ENCODE results near the gene DHRS2.
A peak's percentile ranks its signal among the peaks of the same experiment; 100 is the strongest.

Gene DHRS2

DNA sequence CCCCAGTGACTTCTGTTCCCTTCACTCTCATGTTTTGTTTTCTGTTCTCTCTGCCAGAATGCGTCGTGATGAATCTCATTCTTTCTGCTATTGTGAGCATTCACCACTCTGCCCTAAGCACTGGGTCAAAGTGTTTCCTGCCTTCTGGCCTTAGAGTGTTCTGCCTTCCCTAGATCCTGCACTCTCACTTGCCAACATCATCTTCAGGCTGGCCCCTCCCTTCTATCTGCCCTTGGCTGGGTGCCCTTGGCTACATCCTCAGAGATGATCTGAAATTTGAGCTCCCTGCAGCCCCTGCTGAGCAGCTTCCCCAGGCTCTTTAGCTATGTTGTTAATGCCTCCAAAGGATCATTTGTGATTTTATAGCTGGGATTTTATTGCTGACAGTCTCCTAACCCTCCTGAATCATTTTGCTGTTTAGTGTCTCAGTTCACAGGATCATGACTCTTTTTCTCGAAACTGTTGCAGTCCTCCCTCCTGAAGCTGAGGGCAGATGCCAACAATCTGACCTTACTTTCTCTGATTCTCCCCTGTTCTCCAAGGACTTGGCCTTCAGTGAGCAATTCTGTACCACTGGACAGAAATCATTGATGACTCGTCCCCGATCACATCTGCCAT is 4.5 kb downstream of the DHRS2 start:
- no peak overlapping the region for H3K4me3 ChIP-seq (ENCODE audit: low read length)

DNA sequence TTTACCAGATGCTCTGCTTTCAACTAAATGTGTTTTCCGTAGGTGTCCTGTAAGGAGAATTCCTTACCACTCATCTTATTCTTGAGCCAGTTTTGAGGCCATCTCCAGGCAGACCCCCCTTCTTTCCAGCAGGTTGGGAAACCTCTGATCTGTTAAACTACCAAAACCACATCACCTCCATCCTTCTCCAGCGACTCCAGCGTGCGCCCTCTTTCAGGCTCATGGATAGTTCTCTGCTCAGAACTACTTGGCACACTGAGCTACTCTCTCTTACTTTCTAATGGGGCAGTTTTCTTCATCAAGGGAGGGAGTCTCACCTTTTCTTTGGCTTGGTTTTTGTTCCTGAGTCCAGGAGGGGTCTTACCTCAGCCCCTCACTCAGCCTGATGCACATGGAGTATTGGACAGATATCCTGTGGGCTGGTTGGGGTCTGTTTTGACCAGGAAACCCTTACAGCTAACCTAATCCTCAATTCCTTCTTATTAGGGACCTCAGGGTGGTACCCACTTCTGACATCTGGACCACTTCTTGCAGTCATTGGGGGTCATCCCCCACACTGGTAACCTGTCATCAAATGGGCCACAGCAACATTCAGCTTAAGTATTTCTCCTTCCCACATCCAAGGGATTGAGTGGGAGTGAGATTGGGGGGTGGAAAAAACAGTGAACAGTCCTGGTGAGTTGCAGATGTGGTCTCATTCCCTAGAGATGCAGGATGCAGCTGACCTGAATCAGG is 5.2 kb downstream of the DHRS2 start:
- H3K4me2 ChIP-seq (ENCODE audit: low read length): no peak overlapping the region
- no peak overlapping the region for H2AK5ac ChIP-seq (ENCODE audit: low read length)
- no peak overlapping the region for H3K4ac ChIP-seq (ENCODE audit: low read depth, low read length)
- H3K56ac ChIP-seq (ENCODE audit: low read length): no peak overlapping the region
- peaks cover 6% of the 10 kb centered on the region for H3K4me1 ChIP-seq (ENCODE audit: control insufficient read depth, low read depth, low read length)
- no peaks in the 10 kb centered on the region for H3K79me2 ChIP-seq (ENCODE audit: control insufficient read depth, insufficient read depth, low read length)
- H3K23ac ChIP-seq (ENCODE audit: low read length): no peak overlapping the region
- H3K18ac ChIP-seq (ENCODE audit: low read length): no peak overlapping the region
- DNase-seq: no peak
- H3K4me3 ChIP-seq (ENCODE audit: low read length): no peak overlapping the region
- H4K5ac ChIP-seq (ENCODE audit: low read length): no peak overlapping the region
- H2BK120ac ChIP-seq (ENCODE audit: low read depth, low read length): no peak overlapping the region
- H3K79me1 ChIP-seq (ENCODE audit: low read length): no peaks in the 10 kb centered on the region
- H4K8ac ChIP-seq (ENCODE audit: low read depth, low read length): no peak overlapping the region
- H3K27me3 ChIP-seq (ENCODE audit: insufficient read depth, low read length, poor library complexity): no peaks in the 10 kb centered on the region
- no peak overlapping the region for H3K9ac ChIP-seq (ENCODE audit: low read length)
- no peak overlapping the region for H2BK5ac ChIP-seq (ENCODE audit: low read length)
- WGBS (ENCODE audit: extremely low coverage, insufficient coverage, low lambda C conversion rate): no CpG with 5 or more reads among the region's 4 CpGs
- H2BK15ac ChIP-seq (replicated peaks; ENCODE audit: low read depth): no peak overlapping the region
- H3K27ac ChIP-seq (ENCODE audit: low read depth, low read length): no peak overlapping the region
- no peaks in the 10 kb centered on the region for H3K36me3 ChIP-seq (ENCODE audit: control insufficient read depth, insufficient read depth, low read length)

More for the DNA sequence above, 4.5 kb downstream of the DHRS2 start:
- H2BK120ac ChIP-seq (ENCODE audit: low read depth, low read length): no peak overlapping the region
- H4K8ac ChIP-seq (ENCODE audit: low read depth, low read length): no peak overlapping the region
- no peaks in the 10 kb centered on the region for H3K79me2 ChIP-seq (ENCODE audit: control insufficient read depth, insufficient read depth, low read length)
- peak overlapping the region; percentile 11 for H3K56ac ChIP-seq (ENCODE audit: low read length)
- no peak overlapping the region for H3K27ac ChIP-seq (ENCODE audit: low read depth, low read length)
- peaks cover 6% of the 10 kb centered on the region for H3K4me1 ChIP-seq (ENCODE audit: control insufficient read depth, low read depth, low read length)
- no peak overlapping the region for H3K9ac ChIP-seq (ENCODE audit: low read length)
- H3K27me3 ChIP-seq (ENCODE audit: insufficient read depth, low read length, poor library complexity): no peaks in the 10 kb centered on the region
- DNase-seq: peak; percentile 43
- H2BK15ac ChIP-seq (replicated peaks; ENCODE audit: low read depth): no peak overlapping the region
- no peak overlapping the region for H2BK5ac ChIP-seq (ENCODE audit: low read length)
- H3K79me1 ChIP-seq (ENCODE audit: low read length): no peaks in the 10 kb centered on the region
- no peak overlapping the region for H2AK5ac ChIP-seq (ENCODE audit: low read length)
- H3K36me3 ChIP-seq (ENCODE audit: control insufficient read depth, insufficient read depth, low read length): no peaks in the 10 kb centered on the region
- H3K23ac ChIP-seq (ENCODE audit: low read length): no peak overlapping the region
- no peak overlapping the region for H3K4ac ChIP-seq (ENCODE audit: low read depth, low read length)
- H4K5ac ChIP-seq (ENCODE audit: low read length): no peak overlapping the region
- no peak overlapping the region for H3K18ac ChIP-seq (ENCODE audit: low read length)
- no CpG with 5 or more reads among the region's 5 CpGs for WGBS (ENCODE audit: extremely low coverage, insufficient coverage, low lambda C conversion rate)
- H3K4me2 ChIP-seq (ENCODE audit: low read length): no peak overlapping the region

DNA sequence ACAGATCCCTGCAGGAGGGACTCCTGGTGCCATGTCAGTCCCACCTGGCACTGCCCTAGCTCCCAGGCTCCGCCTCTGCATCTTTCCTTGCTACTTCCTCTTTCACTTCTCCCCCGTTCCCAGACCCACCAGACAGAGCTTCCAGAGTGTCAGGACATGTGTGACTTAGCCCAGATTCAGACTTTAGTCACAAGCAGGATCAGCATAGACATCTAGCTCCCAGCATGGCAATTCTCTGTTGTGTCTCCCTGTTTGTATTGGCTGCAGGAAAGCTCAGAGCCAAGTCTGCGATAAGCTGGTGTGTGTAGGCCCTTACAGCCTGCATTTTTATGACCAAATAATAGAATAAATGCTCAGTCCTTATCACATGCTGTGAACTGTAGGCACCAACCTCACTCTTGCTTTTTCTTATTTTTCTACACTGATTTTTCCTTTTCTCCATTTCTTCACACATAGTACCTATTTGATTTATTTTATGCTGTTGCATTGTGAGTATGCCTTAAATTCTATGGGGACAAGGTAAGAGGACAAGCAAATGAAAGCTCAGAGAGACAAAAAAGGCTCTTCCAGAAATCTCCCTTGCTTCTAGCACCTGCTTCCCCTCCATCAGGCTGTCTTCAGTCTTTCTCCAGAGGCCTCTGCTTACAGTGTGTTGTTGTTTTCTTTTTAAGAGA is 5.9 kb downstream of the DHRS2 start:
- no peak for DNase-seq
- no CpG with 5 or more reads among the region's 3 CpGs for WGBS (ENCODE audit: extremely low coverage, insufficient coverage, low lambda C conversion rate)
- Histone ChIP-seq H3K27ac (ENCODE audit: low read depth, low read length) (no peak overlapping the region), H2AK5ac (ENCODE audit: low read length) (no peak overlapping the region), H3K9ac (ENCODE audit: low read length) (no peak overlapping the region), H3K18ac (ENCODE audit: low read length) (no peak overlapping the region), H4K5ac (ENCODE audit: low read length) (no peak overlapping the region), H3K27me3 (ENCODE audit: insufficient read depth, low read length, poor library complexity) (no peaks in the 10 kb centered on the region), H4K8ac (ENCODE audit: low read depth, low read length) (no peak overlapping the region), H3K4ac (ENCODE audit: low read depth, low read length) (no peak overlapping the region), H2BK5ac (ENCODE audit: low read length) (no peak overlapping the region), H3K79me1 (ENCODE audit: low read length) (no peaks in the 10 kb centered on the region), H3K56ac (ENCODE audit: low read length) (no peak overlapping the region), H3K23ac (ENCODE audit: low read length) (no peak overlapping the region), H3K4me3 (ENCODE audit: low read length) (no peak overlapping the region), H3K4me1 (ENCODE audit: control insufficient read depth, low read depth, low read length) (peaks cover 6% of the 10 kb centered on the region), H2BK120ac (ENCODE audit: low read depth, low read length) (no peak overlapping the region), H2BK15ac (replicated peaks; ENCODE audit: low read depth) (no peak overlapping the region), H3K4me2 (ENCODE audit: low read length) (no peak overlapping the region), H3K79me2 (ENCODE audit: control insufficient read depth, insufficient read depth, low read length) (no peaks in the 10 kb centered on the region), H3K36me3 (ENCODE audit: control insufficient read depth, insufficient read depth, low read length) (no peaks in the 10 kb centered on the region)

DNA sequence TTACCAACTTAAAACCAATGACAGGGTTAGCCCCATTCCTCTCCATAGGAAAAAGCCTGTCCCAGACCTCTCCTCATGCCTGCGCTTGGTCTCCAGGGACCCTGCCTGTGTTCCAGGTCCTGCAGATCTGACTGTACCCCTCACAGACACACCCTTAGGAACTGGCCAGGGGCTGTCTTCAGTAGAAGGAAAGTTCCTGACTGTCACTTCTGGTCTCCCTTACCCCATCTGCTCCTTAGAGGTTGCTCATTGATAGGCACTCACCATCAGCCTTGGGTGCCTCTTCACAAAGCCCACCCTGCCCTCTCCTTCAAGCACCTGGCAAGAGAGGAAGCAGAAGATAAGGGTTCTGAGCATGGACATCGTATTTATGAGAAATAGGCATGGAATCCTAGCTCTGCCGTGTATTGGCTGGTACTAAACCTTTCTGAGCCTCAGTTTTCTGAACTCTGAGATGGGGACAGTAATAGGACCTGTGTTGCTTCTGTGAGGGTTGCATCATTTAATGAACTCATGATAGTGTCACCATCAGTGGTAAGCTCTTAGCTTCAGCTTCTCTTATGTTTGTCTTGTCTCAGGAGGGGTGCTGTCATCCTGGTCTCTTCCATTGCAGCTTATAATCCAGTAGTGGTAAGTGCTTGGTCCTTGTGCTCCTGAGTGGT is 7.5 kb downstream of the DHRS2 start:
- Histone ChIP-seq H3K36me3 (ENCODE audit: control insufficient read depth, insufficient read depth, low read length) (no peaks in the 10 kb centered on the region), H2BK15ac (replicated peaks; ENCODE audit: low read depth) (no peak overlapping the region), H3K27me3 (ENCODE audit: insufficient read depth, low read length, poor library complexity) (no peaks in the 10 kb centered on the region), H2AK5ac (ENCODE audit: low read length) (no peak overlapping the region), H4K8ac (ENCODE audit: low read depth, low read length) (no peak overlapping the region), H3K4ac (ENCODE audit: low read depth, low read length) (no peak overlapping the region), H3K9ac (ENCODE audit: low read length) (no peak overlapping the region), H3K4me3 (ENCODE audit: low read length) (no peak overlapping the region), H3K23ac (ENCODE audit: low read length) (no peak overlapping the region), H2BK120ac (ENCODE audit: low read depth, low read length) (no peak overlapping the region), H3K79me1 (ENCODE audit: low read length) (no peaks in the 10 kb centered on the region), H3K79me2 (ENCODE audit: control insufficient read depth, insufficient read depth, low read length) (no peaks in the 10 kb centered on the region), H3K4me1 (ENCODE audit: control insufficient read depth, low read depth, low read length) (peaks cover 6% of the 10 kb centered on the region), H2BK5ac (ENCODE audit: low read length) (no peak overlapping the region), H3K18ac (ENCODE audit: low read length) (no peak overlapping the region), H3K27ac (ENCODE audit: low read depth, low read length) (no peak overlapping the region), H3K4me2 (ENCODE audit: low read length) (no peak overlapping the region), H3K56ac (ENCODE audit: low read length) (no peak overlapping the region), H4K5ac (ENCODE audit: low read length) (no peak overlapping the region)
- no peak for DNase-seq
- no CpG with 5 or more reads among the region's 3 CpGs for WGBS (ENCODE audit: extremely low coverage, insufficient coverage, low lambda C conversion rate)

DNA sequence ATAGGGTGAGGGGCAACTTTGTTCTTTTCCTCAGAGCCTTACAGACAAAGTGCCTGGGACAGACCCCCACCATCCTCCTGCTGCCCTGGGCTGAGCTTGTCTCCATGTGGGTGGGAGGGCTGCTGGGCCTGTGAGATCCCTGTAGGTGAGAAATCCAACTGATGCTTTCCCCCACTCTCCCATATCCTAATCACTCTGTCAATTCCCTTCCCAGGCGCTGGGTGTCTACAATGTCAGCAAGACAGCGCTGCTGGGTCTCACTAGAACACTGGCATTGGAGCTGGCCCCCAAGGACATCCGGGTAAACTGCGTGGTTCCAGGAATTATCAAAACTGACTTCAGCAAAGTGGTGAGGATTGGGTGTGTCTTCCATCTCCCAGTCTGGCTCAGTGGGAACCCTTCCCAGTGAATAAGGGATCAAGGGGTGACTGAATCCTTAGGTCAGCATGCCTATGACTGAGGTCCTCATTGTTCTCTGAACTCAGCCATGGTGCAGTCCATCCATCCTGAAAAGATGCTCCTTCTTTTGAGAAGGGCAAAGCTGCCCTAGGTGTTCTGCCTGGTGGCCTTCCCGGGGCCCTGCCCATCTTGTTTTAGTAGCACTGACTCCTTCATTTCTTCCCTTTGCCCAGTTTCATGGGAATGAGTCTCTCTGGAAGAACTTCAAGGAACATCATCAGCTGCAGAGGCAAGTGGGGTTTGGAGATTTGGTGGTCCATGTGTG is 8.2 kb downstream of the DHRS2 start:
- Histone ChIP-seq H3K36me3 (ENCODE audit: control insufficient read depth, insufficient read depth, low read length) (no peaks in the 10 kb centered on the region), H4K8ac (ENCODE audit: low read depth, low read length) (no peak overlapping the region), H4K5ac (ENCODE audit: low read length) (no peak overlapping the region), H3K23ac (ENCODE audit: low read length) (no peak overlapping the region), H3K79me2 (ENCODE audit: control insufficient read depth, insufficient read depth, low read length) (no peaks in the 10 kb centered on the region), H2BK5ac (ENCODE audit: low read length) (no peak overlapping the region), H3K18ac (ENCODE audit: low read length) (no peak overlapping the region), H2BK15ac (replicated peaks; ENCODE audit: low read depth) (no peak overlapping the region), H3K27me3 (ENCODE audit: insufficient read depth, low read length, poor library complexity) (no peaks in the 10 kb centered on the region), H3K4me1 (ENCODE audit: control insufficient read depth, low read depth, low read length) (peaks cover 6% of the 10 kb centered on the region), H2BK120ac (ENCODE audit: low read depth, low read length) (no peak overlapping the region), H3K56ac (ENCODE audit: low read length) (no peak overlapping the region), H2AK5ac (ENCODE audit: low read length) (no peak overlapping the region), H3K4me2 (ENCODE audit: low read length) (no peak overlapping the region), H3K4ac (ENCODE audit: low read depth, low read length) (no peak overlapping the region), H3K9ac (ENCODE audit: low read length) (no peak overlapping the region), H3K4me3 (ENCODE audit: low read length) (no peak overlapping the region), H3K79me1 (ENCODE audit: low read length) (no peaks in the 10 kb centered on the region), H3K27ac (ENCODE audit: low read depth, low read length) (no peak overlapping the region)
- DNase-seq: no peak
- no CpG with 5 or more reads among the region's 5 CpGs for WGBS (ENCODE audit: extremely low coverage, insufficient coverage, low lambda C conversion rate)
